Measurements from ENCODE around the gene EPHA7. TPM values are rescaled to one million over a fixed set of nuclear protein-coding genes. Genes with fewer than 3 reads are reported as not detected.

EPHA7 gene
- total RNA-seq, 2 experiments from 2014 or later, result not detected

DNA sequence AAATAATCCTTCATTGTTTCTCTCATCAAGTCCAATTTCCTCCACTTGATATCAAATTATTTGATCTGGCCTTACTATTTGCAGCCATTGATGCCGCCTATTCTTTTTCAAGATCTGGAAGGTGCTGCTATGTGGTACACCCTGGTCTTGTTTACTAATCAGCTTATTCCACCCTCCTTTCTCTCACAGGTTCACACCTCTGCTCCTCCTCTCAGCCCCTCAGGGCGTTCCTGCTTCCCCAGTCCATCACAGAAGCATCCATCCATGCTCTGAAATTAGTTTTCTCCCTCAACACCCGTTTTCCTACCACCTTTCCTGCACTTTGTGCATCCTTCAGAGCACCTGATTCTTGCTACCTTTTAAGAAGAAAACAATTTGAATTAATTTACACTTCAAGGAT is 183.6 kb downstream of the EPHA7 start:
- TF ChIP-seq, protein P1, sequence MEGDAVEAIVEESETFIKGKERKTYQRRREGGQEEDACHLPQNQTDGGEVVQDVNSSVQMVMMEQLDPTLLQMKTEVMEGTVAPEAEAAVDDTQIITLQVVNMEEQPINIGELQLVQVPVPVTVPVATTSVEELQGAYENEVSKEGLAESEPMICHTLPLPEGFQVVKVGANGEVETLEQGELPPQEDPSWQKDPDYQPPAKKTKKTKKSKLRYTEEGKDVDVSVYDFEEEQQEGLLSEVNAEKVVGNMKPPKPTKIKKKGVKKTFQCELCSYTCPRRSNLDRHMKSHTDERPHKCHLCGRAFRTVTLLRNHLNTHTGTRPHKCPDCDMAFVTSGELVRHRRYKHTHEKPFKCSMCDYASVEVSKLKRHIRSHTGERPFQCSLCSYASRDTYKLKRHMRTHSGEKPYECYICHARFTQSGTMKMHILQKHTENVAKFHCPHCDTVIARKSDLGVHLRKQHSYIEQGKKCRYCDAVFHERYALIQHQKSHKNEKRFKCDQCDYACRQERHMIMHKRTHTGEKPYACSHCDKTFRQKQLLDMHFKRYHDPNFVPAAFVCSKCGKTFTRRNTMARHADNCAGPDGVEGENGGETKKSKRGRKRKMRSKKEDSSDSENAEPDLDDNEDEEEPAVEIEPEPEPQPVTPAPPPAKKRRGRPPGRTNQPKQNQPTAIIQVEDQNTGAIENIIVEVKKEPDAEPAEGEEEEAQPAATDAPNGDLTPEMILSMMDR (IDR thresholded peaks at IDR 0.05), result no peak
- no peak overlapping the region for H3K27ac Mint-ChIP-seq
- POLR2A ChIA-PET, result no interaction called here
- Histone ChIP-seq H3K27me3 (ENCODE audit: control insufficient read depth in 1 of 2, insufficient read depth in 2 of 2, low read length in 2 of 2) (no peaks in the 10 kb centered on the region), H3K4me1 (ENCODE audit: insufficient read depth, low read length) (no peaks in the 10 kb centered on the region), H3K4me3 (ENCODE audit: low read length) (no peak overlapping the region), H3K27ac (ENCODE audit: low read depth in 1 of 2, low read length in 2 of 2) (no peak overlapping the region), H3K9me3 (ENCODE audit: control insufficient read depth in 1 of 2, insufficient read depth in 1 of 2, low read length in 2 of 2) (no peaks in the 10 kb centered on the region), H3K36me3 (ENCODE audit: insufficient read depth, low read length) (no peaks in the 10 kb centered on the region)
- intact Hi-C loops (cut with DNase I, micrococcal nuclease), result no loop called here
- H3K36me3 Mint-ChIP-seq (ENCODE audit: low read depth), result no peaks in the 10 kb centered on the region
- no peaks in the 10 kb centered on the region for H3K27me3 Mint-ChIP-seq
- CTCF ChIA-PET, result no interaction called here
- peaks cover 9% of the 10 kb centered on the region for H3K9me3 Mint-ChIP-seq
- DNase-seq (no peak), ATAC-seq (ENCODE audit: poor library complexity) (no peak)
- H3K4me1 Mint-ChIP-seq (ENCODE audit: low read depth), result no peaks in the 10 kb centered on the region
- H3K4me3 Mint-ChIP-seq, result no peak overlapping the region

DNA sequence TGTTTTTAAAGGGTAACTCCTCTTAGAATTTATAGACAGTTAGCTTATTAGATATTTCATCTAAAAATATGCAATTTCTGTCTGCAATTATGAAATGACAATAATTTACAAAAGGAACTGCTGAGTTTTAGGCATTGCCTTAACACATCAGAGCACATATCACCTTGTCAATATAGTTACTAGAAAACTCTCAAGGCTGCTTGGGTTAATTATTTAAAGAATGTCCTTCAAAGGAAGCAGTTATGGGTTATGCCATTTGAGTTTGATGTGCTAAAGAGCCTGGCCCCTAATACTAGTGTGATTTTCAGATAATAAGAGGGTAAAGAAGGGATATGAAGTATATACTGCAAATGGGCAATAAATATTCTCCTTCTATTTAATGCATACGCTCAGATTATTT is 192.5 kb downstream of the EPHA7 start:
- DNase-seq (no peak), ATAC-seq (ENCODE audit: poor library complexity) (no peak)
- H3K9me3 ChIP-seq (ENCODE audit: control insufficient read depth in 1 of 2, insufficient read depth in 1 of 2, low read length in 2 of 2), result no peaks in the 10 kb centered on the region
- H3K9me3 Mint-ChIP-seq, result peaks cover 2% of the 10 kb centered on the region
- no peaks in the 10 kb centered on the region for H3K27me3 Mint-ChIP-seq
- no peak overlapping the region for H3K4me3 Mint-ChIP-seq
- ChIA-PET CTCF (no interaction called here), POLR2A (no interaction called here)
- H3K27ac ChIP-seq (ENCODE audit: low read depth in 1 of 2, low read length in 2 of 2), result no peak overlapping the region
- H3K4me1 Mint-ChIP-seq (ENCODE audit: low read depth), result no peaks in the 10 kb centered on the region
- no peaks in the 10 kb centered on the region for H3K4me1 ChIP-seq (ENCODE audit: insufficient read depth, low read length)
- no peaks in the 10 kb centered on the region for H3K36me3 Mint-ChIP-seq (ENCODE audit: low read depth)
- H3K36me3 ChIP-seq (ENCODE audit: insufficient read depth, low read length), result no peaks in the 10 kb centered on the region
- no peak overlapping the region for H3K27ac Mint-ChIP-seq
- H3K4me3 ChIP-seq (ENCODE audit: low read length), result no peak overlapping the region
- intact Hi-C loops (cut with DNase I, micrococcal nuclease), result no loop called here
- no peaks in the 10 kb centered on the region for H3K27me3 ChIP-seq (ENCODE audit: control insufficient read depth in 1 of 2, insufficient read depth in 2 of 2, low read length in 2 of 2)
- TF ChIP-seq, protein P1 (IDR thresholded peaks at IDR 0.05), result no peak

DNA sequence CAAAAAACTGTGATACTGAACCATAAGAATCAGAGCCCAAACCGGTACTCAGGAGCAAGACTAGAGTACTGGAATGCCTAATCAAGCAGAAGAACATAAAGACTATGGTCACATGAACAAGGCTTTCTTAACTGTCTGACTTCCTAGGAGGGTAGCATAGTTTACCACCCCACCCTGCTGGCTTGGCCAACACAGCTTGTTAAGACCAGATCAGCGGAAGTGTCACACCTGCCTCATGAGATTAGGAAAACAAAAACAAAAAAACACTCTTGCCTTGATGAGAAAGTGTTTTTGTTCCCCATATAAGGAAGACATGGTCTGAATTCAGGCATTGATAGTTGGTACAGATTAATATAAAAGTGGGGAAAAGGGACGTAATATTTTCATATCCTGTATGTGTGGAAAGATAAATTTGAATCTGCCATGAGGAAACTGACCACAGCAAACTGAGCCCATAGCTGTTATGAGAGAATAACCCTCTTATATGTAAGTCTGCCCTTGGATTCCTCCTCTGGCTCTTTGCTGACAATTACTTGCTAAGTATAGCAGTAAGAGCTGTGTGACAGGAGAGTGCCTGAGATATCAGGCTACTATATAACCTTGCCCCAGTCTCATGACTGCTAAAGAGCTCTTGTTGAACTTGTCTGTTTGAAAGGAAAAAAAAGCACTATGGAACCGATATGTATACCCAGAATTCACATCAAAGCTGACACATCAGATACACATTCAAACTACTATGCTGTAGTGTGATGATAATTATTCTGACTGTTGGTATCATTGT is 197.1 kb downstream of the EPHA7 start:
- ATAC-seq (ENCODE audit: poor library complexity) (no peak), DNase-seq (no peak)
- ChIA-PET CTCF (no interaction called here), POLR2A (no interaction called here)
- TF ChIP-seq, protein P1 (IDR thresholded peaks at IDR 0.05), result no peak
- Mint-ChIP-seq H3K27ac (no peak overlapping the region), H3K27me3 (no peaks in the 10 kb centered on the region), H3K4me1 (ENCODE audit: low read depth) (no peaks in the 10 kb centered on the region), H3K9me3 (peaks cover 14% of the 10 kb centered on the region), H3K4me3 (no peak overlapping the region), H3K36me3 (ENCODE audit: low read depth) (no peaks in the 10 kb centered on the region)
- H3K4me3 ChIP-seq (ENCODE audit: low read length), result no peak overlapping the region
- H3K4me1 ChIP-seq (ENCODE audit: insufficient read depth, low read length), result no peaks in the 10 kb centered on the region
- no peaks in the 10 kb centered on the region for H3K9me3 ChIP-seq (ENCODE audit: control insufficient read depth in 1 of 2, insufficient read depth in 1 of 2, low read length in 2 of 2)
- H3K27me3 ChIP-seq (ENCODE audit: control insufficient read depth in 1 of 2, insufficient read depth in 2 of 2, low read length in 2 of 2), result no peaks in the 10 kb centered on the region
- H3K36me3 ChIP-seq (ENCODE audit: insufficient read depth, low read length), result no peaks in the 10 kb centered on the region
- intact Hi-C loops (cut with DNase I, micrococcal nuclease), result no loop called here
- H3K27ac ChIP-seq (ENCODE audit: low read depth in 1 of 2, low read length in 2 of 2), result no peak overlapping the region

All from CD4-positive, alpha-beta T cell (primary cell).